Inferior parietal cortex (tissue), 1 donor: ENCODE measurements around the gene TCEA3.

Experiments
- DNase-seq: peaks from one replicate; pipeline ENCODE4 v3.0.0-alpha.2; 2016; ENCODE audit errors: extremely low spot score

TCEA3 gene

DNA sequence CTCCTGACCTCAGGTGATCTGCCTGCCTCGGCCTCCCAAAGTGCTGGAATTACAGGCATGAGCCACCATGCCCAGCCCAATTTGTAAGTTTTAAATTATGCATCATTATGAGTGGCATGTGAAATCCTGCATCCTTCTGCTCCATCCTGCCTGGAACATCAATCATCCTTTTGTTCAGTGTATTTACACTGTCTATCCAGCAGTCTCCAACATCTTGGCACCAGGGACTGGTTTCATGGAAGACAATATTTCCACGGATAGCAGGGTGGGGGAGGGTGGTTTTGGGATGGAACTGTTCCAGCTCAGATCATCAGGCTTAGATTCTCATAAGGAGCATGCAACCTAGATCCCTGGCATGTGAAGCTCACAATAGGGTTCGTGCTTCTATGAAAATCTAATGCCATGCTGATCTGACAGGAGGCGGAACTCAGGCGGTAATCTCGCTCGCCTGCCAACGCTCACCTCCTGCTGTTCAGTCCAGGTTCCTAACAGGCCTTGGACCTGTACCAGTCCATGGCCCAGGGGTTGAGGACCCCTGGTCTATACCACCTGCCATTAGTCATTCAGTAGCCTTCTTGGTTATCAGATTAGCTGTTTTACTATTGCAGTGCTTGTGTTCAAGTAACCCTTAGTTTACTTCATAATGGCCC is 22.2 kb upstream of the TCEA3 start:
- no peak for DNase-seq

DNA sequence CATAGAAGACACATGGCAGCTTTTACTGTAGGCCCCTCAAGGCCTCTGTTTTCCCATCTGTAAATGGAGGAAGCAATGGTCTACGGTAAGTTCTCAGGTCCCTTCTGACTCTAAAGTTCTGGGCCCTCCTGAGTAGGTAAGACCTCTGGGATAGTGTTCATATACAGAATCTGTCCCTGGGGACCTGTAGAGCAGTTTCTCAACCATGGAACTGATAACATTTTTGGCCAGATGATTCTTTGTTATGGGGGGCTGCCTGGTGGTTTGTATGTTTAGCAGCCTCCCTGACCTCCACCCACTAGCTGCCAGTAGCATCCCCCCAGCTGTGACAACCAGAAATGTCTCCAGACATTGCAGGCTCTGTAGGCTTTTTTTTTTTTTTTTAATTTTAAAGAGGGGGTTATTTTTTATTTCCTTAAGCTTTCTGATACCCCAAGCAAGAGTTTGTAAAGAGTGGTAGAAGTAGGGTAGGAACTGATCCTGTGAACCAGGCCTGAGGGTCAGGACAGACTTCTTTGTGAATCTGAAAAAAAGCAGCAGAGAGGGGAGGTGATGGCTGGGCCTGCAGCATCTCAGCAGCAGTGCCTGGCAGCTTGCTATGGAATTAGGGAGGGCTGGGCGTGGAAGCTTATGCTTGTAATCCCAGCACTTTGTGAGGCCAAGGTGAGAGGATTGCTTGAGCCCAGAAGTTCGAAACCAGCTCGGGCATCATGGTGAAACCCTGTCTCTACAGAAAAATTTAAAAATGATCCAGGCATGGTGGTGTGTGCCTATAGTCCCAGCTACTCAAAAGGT is 20.2 kb upstream of the TCEA3 start:
- no peak for DNase-seq

DNA sequence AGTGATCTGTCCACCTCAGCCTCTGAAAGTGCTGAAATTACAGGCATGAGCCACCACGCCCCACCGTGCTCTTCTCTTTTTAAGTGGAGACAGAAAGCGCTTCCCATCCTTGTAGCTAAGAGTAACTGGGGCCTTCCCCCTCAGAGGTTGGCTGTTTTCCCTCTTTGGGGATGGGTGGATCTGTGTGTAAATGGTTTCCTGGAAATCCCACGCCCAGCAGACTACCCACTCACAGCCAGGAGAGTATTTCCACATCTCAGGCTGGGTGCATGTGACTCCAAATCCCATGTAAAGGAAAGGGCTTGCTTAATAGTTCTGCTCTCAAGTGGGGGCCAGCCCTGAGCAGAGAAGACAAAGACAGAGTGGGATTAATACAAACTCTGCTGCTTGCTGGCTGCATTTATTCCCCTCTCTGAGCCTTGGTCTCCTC is 19.6 kb upstream of the TCEA3 start:
- DNase-seq, result no peak

DNA sequence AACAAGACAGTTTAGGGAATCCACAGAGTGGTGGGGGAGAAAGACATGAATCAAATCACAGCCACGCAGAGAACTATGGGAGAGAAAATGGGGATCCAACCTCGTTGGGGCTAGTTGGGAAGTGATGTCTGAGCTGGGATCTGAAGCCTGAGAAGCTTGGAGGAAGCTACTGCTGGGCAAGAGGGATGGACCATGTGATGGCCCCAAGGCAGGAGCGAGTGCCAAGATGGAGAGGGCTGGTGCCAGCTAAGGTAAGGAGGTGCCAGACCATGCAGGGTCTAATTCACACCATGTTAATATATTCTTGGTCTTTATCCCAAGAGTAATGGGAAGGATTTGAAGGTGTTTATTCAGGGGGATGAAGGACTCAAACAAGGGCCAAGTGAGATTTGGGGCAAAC is 18.2 kb upstream of the TCEA3 start:
- DNase-seq, result no peak

DNA sequence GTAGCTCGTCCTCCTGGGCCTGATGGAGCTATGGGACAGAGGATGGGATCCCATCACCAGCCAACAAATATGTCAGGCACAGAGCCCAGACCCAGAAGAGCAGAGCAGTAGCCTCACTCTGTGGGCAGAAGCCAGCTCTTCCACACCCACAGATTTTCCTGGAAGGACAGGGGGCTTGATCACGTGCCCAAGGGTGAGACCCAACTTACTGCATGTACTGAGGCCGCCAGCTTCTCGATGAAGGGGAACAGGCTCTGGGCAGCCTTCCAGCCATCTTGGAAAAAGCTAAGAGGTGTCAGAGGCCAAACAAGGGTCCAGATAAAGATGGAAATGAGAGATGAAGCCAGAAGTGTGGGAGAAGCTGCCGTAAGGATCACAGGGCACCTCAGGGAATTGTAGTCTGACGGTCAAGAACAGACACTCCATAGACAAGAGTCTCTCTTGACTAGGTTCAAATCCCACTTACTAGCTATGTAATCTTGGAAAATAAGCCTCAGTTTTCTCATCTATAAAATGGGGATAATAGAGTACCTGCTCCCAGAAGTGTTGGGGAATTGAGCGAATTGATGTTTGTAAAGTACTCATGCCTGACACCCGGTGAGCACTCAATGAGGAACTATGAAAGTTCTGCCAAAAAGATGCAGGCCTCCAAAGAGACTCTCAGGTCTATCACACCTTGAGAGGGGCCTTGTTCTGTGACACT is 17.0 kb upstream of the TCEA3 start:
- no peak for DNase-seq

DNA sequence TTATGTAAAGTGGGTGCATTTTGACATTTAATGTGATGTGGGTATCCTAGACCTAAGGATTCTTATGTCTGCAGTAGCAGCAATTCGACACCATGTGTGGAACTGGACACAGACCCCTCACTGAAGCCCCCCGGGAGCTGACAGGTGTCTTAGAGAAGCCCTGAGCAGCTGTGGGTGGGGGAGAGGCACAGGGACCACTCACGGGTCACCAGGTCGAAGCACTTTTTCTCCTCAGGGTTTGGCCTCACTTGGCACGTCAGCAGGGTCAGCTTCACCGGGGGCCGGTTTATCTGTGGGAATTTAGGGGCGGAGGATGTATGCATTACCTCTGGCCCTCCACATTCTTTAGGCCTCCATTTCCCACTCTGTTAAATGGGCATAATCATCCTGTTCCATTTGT is 14.0 kb upstream of the TCEA3 start:
- no peak for DNase-seq

DNA sequence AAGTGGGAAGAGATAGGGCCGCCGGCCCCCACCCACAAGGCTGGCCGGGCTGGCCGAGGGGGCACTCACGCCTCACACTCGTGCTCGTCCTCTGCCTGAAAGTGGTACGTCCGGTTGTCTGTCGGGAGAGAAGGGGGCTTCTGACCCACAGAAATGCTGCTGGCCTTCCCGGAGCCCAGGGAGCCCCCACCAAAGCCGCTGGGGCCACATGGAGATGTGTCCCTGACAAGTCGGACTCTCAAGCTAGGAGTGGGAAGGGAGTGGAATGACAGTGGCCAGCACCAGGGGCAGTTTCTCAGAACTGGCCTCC is 12.8 kb upstream of the TCEA3 start:
- no peak for DNase-seq

DNA sequence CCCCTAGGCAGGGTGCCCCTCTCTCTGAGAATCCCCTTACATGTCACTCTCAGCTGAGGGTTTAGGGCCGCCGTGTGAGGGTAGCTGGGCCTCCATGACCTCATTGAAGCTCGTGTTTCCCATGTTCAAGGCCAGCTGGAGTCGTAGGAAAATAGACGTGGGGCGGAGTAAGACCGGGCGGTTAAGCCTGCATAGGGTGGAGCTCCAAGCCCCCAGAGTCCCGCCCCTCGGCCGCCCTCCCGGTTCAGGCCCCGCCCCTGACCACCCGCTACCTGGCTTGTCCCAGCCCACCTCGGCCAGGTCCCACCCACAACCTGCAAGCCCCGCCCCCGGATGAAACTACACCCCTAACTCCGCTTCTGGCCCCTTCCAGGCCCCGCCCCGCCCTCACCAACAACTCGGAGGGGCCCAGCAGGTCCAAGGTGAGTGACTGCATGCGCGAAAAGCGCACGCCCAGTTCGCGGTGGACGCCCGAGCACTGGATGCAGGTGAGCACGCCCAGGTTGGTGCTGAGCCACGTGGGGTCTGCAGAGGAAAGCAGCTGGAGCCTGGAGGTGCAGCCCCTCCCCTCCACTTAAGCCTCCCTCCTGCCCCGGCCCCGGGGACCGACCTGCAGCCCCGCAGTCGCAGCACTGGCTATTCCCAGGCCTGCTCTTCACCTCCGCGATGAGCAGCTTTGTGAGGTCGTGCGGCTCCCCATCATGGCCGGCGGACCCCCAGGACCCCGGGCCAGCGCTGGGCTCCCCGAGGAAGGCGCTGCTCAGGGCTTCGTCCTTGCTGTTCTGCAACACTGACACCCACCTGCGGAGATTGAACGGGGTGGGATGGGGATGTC is 12.2 kb upstream of the TCEA3 start:
- DNase-seq, result no peak

DNA sequence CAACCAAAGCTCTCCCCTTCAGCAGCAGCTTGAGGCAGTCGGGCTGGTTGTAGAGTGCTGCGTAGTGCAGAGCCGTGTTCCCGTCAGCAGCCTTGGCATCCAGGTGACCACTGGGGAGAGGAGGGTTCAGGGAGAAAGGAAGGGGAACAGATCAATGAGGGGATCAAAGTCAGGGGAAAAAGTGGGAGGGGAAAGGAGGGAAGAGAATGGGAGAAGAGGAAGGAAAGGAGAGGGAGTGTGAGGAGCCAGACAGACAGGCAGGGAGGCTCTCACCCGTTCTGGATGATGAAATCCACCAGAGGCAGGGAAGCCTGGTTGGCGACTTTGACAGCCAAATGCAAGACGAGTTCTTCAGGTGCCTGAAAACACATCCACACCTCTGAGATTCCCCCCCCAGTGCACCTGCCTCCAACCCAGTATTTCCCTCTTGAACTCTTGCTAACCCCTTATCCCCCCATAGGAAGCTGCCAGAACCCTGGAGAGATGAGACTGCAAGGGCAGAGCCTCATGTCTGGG is 9.8 kb upstream of the TCEA3 start:
- no peak for DNase-seq

DNA sequence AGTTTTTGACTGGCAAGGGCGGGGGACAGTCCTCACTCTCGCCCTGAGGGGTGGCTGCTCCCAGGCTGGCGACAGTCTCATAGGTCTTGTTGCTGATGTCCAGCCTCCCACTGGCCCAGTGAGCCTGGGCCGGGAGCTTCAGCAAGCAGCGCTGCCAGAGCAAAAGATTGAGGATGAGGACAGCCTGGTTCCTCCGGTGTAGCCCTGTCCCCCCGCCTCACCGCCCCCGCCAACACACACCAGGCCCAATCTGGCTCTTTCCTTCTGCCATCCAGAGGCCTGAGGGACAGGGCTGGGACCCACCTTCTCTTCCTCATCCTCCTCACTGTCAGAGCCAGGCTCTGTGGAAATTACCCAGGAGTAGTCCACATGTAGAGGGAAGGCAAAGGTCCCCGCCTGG is 8.6 kb upstream of the TCEA3 start:
- no peak for DNase-seq

DNA sequence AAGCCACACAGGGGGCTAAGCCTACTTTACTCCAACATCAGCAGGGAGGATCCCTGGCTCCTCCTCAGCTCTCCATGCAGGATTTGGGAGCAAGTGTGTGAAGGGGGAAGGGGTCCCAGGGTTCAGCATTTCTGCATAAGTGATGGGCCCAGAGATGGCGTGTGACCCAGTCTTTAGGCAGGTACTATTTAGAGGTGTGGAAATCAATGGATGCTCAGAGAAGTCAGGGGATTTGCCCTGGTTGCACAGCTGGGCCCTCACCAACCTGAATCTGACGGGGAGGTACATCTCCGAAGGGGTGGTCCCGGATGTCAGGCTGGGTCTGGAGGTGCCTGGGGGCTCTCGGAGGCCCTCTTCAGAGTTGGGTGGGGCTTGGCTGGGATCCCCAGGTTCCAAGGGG is 6.9 kb upstream of the TCEA3 start:
- DNase-seq, result no peak

DNA sequence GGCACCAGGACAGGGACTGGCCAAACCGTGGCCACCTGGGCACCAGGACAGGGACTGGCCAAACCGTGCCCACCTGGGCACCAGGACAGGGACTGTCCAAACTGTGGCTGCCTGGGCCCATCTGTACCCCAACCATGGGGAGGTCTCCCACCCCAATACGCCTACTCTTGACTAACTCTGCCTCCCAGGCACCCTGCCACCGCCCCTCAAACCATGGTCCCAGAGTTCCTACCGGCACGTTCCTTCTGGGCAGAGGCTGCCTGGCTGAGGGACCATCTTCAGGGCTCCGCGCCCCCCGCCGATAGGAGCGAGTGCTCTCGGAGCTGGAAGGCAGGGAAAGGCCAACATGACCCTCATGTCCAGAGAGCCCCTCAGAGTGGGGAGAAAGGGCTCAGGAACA is 6.3 kb upstream of the TCEA3 start:
- no peak for DNase-seq

DNA sequence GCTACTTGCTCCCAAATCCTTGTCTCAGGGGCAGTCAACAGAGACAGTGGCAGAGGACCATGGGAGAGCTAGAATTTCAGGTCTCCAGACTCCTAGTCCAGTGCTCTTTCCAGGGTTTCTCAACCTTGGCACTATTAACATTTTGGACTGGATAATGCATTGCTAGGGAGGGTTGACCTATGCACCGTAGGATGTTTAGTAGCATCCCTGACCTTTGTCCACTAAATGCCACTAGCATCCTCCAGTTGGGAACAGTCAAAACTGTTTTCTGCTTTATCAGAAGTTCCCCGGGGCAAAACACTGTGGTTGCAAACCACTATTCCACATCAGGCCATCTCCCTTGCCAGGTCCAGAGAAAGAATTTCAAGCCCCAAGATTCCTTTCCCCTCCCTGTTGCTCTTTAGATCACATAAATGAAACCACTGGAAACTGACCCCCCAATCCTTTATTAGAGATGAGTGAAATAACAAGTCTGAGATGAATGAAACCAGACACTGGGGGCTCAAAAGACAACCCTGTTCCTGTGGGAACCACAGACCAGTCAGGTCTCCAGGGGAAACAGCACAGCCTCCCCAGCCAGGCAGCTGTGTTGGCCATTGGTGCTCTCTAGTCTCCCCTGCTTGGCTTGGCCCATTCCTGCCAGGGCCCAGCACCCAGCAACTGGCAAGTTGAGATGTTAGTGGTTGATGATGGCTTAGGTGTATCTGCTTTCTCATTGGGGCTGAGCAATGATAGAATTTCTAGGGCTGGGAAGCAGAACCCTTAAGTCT is 3.8 kb upstream of the TCEA3 start:
- no peak for DNase-seq

DNA sequence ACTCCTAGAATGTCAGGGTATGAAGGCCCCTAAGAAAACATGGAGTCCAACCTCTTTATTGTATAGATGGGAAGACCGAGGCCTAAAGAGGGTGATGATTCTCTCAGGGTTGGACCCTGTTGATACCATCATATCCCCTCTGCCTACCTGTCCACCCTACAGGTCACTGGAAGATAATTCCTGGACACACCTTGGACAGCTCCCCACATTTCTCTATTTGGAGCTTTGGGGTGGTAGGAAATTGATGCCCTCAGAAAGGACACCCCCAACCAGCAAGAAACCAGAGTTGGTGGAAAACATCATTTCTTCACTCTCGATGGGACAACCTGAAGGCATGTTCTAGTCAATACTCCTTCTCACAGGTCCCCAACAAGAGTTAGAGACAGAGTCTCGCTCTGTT is 3.0 kb upstream of the TCEA3 start:
- no peak for DNase-seq

DNA sequence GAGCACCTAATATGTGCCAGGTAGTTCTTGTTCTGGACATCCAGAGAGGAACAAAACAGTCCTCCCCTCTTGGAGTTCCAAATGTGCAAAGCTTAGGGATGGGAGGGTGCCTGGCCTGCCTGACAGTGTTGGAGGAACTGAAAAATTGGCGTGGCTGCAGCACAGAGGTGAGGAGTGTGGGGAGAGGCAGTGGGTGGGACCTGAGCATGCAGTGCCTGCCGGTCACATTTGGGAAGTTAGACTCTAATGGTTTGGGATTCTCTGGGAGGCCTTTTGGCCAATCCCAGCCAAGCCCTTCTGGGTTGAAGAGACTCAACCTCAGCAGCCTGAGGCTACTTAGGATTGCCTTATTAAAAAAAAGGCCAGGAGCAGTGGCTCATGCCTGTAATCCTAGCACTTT is 2.3 kb upstream of the TCEA3 start:
- no peak for DNase-seq

DNA sequence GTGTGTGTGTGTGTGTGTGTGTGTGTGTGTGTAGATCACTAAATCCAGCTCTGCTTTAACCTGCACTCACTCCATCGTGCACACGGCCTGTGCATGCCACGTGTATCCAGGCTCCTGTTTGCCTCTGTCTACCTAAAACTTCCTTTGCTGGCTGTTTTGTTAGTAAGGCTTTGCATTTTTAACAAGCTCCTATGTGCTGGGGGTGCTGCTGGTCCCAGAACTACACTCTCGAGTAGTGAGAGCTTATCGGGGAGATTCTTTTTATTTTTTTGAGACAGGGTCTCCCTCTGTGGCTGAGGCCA is 596 bp upstream of the TCEA3 start:
- no peak for DNase-seq

DNA sequence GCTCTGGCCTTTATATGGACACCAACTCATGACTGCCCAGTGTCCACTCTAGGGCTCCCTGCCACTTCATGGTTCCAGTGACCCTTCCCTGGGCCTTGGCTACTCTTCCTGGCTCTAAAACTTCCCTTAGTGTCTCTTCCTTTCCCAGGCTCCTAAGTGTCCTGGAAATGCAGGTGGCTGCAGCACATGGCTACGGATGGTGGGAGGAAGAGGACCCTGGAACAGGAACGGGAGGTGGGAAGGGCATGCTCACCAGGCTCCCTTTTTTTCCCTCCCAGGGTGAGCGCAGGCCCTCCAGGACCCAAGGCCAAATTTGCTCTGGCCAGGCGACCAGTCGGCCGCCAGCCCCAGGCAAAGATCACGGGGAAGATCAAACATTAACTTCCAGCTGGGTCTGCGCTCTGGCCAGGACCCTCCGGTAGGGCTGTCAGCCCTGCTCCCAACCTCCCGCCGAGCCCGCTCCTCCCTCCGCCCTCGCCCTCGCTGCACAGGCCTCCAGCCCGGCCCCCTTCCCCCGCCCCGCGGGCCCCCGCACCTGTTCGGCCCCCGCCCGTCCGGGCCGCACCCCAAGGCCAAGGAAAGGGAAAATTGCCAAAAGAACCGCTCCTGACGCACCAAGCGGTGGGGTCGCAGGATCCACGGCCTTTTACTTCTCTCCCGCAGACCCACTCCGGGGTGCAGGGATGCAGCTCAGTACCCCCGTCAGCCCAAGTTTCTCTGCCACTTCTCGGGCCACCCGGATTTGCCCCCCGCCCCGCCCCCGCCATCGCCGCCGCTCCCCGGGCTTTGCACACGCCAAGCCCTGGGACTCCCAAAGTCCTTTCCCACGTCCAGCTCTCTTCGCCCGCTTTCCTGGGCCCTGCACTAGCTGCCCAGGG is 894 bp downstream of the TCEA3 start:
- DNase-seq, result no peak

DNA sequence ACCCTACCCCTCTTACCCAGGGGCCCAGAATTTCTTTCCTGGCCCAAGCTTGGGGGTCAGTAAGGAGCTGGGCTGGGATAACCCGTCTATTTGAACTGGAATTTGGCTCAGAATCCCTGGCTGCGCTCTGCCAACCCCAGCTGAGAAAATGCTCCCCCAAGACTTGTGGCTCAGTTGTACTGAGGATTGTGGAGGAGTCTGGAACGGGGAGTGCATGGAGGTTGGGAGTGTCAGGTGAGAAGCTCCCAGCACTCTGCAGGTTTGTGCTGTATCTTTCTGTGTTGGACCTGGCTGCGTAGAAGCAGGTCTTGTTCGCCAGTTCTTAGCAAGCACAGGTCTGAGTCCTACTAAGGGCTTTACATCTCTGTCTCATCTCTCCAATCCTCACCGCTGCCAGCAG is 1.6 kb downstream of the TCEA3 start:
- no peak for DNase-seq

DNA sequence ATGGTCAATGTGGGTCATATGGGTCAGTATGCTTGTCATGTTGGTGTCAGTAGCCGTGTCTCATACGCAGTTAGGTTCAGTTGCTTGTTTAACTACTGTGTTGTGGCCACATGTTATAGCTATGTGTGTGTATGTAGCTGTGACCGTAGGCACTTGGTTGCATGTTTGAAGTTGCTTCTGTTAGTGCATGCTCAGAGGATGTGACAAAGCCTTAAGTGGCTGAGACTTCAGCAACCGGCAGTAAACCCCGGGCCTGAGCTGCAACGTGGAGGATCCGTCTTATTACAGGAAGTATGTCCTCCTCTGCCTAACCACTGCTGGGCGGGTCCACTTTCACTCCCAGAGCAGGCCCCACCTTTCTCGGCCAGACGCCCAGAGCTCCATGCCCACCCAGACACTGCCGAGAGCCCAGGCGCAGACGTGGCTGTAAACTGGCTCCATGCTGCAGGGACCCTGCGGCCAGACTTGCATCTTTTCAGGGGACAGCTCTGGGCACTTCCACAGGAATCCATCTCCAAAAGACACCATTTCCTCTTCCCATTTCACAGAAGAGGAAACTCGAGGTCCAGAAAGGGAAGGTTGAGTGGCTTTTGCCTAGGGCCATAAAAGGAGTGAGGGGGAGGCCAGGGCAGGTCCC is 2.2 kb downstream of the TCEA3 start:
- DNase-seq, result no peak

DNA sequence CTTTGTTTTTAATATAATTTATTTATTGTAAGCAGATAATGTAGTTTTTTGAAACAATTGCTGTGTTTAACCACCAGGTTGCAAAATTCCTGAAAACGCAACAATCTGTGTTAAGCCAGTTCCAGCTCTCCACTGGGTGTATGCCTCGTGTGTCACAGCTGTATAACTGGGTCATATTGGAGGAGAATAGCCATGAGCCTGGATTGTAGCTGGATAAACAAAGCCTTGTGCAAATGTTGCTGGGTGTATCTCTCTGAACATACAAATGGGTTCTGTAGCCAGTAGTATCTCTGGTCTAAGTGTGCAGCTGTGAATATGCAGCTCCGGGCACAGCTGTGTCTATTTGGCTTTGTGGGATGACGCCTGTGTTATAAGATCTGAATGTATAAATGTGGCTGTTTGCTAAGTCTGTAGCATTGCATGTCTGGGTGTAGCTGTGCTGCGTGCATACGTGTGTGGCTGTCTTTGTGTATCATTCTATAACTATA is 2.8 kb downstream of the TCEA3 start:
- no peak for DNase-seq
